Heart left ventricle (tissue), 16 donors: ENCODE results near the gene RDH14. TPM values are rescaled to one million over a fixed set of nuclear protein-coding genes. Genes with fewer than 3 reads are reported as not detected.

ENCODE experiments used
- ATAC-seq, 4 donors: fragments of 200-7000 bp; cut with Tn5 transposase; one replicate each; pipeline ENCODE4 v1.9.1; 2020 to 2022; ENCODE audit warnings: moderate library complexity in 4 of 4, mild to moderate bottlenecking in 3 of 4, moderate number of reproducible peaks in 1 of 4
- DNase-seq, 5 donors: peaks; one replicate each; pipeline ENCODE4 v3.0.0-alpha.2; 2020
- H3K27ac ChIP-seq, 12 donors: fragments of 200-600 bp; sonication (generic) in 4 of 12; one replicate each; pipeline versions ENCODE4 v1.5.0 to v1.8.0; 2016 to 2022; ENCODE audit warnings: mild to moderate bottlenecking in 2 of 12
- H3K27me3 ChIP-seq, 9 donors: fragments of 200-600 bp; sonication (generic) in 2 of 9; one replicate each; pipeline versions ENCODE4 v1.5.1 to v1.8.0; 2016 to 2022; ENCODE audit warnings: mild to moderate bottlenecking in 3 of 9
- H3K36me3 ChIP-seq, 9 donors: fragments of 200-600 bp; sonication (generic) in 2 of 9; one replicate each; pipeline versions ENCODE4 v1.5.0 to v1.8.0; 2018 to 2022; ENCODE audit warnings: mild to moderate bottlenecking in 2 of 9
- H3K4me1 ChIP-seq, 12 donors: fragments of 200-600 bp; sonication (generic) in 4 of 12; one replicate each; pipeline versions ENCODE4 v1.5.0 to v1.8.0; 2016 to 2022; ENCODE audit warnings: mild to moderate bottlenecking in 3 of 12
- H3K4me3 ChIP-seq, 12 donors: fragments of 200-600 bp; sonication (generic) in 4 of 12; one replicate each; pipeline versions ENCODE4 v1.5.0 to v1.8.0; 2017 to 2022; ENCODE audit warnings: mild to moderate bottlenecking in 9 of 12, moderate library complexity in 4 of 12
- H3K9me3 ChIP-seq, 12 donors: fragments of 200-600 bp; sonication (generic) in 4 of 12; one replicate each; pipeline versions ENCODE4 v1.5.0 to v1.8.0; 2016 to 2022; ENCODE audit warnings: mild to moderate bottlenecking in 1 of 12
- POLR2A ChIP-seq, 2 donors: fragments of 450-650 bp; IDR thresholded peaks; one replicate each; pipeline ENCODE4 v1.6.1; 2017; ENCODE audit warnings: antibody characterized with exemption in 2 of 2, mild to moderate bottlenecking in 2 of 2, moderate library complexity in 2 of 2
- WGBS, 4 donors: extraction: QIAGEN DNeasy Blood & Tissue Kit in 2 of 4; methylation state at CpG; one replicate each; pipeline versions ENCODE4 v1.1.5 to v1.1.7; 2013 to 2018; 5-methylcytosine and 5-hydroxymethylcytosine counted together
- intact Hi-C, 10 donors: fragments of 100-400 bp; cut with DNase I; formaldehyde crosslinking; loops; one replicate each; pipeline versions ENCODE4 v1.11.1 to v1.14.2; 2022
- polyA plus RNA-seq, 2 donors: library from polyadenylated mRNA; stranded (reverse); fragments of 200-250 nt; gene quantifications; one replicate each; pipeline ENCODE4 v1.2.3, GENCODE V29; 2013
- total RNA-seq, 9 donors: library from RNA; depleted of rRNA in 2 of 9; stranded (reverse); fragments of >200 nt in 2 of 9; fragmentation: NEBNext Ultra II Directional in 3 of 9; extraction: Animal tissue kit (Norgen Biotek cat#: 25700) in 3 of 9; gene quantifications; one replicate each; pipeline versions ENCODE4 v1.1.0 to v1.2.4, GENCODE V29; 2016 to 2023
- TF ChIP-seq, protein P1 (sequence below), 12 donors: fragments of 200-600 bp; sonication (generic) in 4 of 12; IDR thresholded peaks; one replicate each; pipeline versions ENCODE4 v1.5.0 to v1.8.0; 2018 to 2022; ENCODE audit warnings: antibody characterized with exemption in 12 of 12, mild to moderate bottlenecking in 5 of 12
- donor health status: ischemic (EF 13 %, LVEDD 7.1; RV severe dilation, severe dysfunction).
- donor health status: healthy with polysubstance abuse.
- donor health status: DM: no; HTN: yes; CAD: no.
- donor health status: DM: no; HTN: no; CAD: no.
- donor health status: ischemic (EF 25% LVEDD 6.9; RV normal size, moderate dysfunction).
- donor health status: ischemic (EF 25% LVEDD 5.7; RV mildly dilated, moderate dysfunction).
- donor health status: healthy.
- donor health status: DM: yes; HTN: yes; CAD: no.
- donor health status: ischemic (EF 35%, LVEDD 5.7; RV mildly dilated, moderate dysfunction).
- donor health status: nonischemic (EF 11% LVEDD 7.7; RV severe dilation, severe dysfunction).
- donor health status: DM: yes; HTN: yes; CAD: no.
- donor health status: PGD.
- donor health status: ischemic (EF 29% LVEDD 5.4; RV normal size, mild dysfunction).
- donor health status: nonischemic (EF 23%, LVEDD 6.1; RV moderate dilation, normal function).

The RDH14 gene
- total and polyA plus RNA-seq, 11 donors, result 33.9 to 70.7 (median 44.7) TPM

- DNase-seq (peak in 1 of 5 donors; percentile 56), ATAC-seq (peak in 2 of 4 donors; percentile 19 to 45)
- intact Hi-C loops, result loop anchor here in 4 of 10 donors (5.0 to 10.0 kb wide), 5 partner anchors 228 to 1353 kb away; no protein-coding TSS in a partner anchor
- 55 to 60% (median 57%) methylated on average over 4 of the region's 4 CpGs for WGBS, 4 donors
- no peaks in the 10 kb centered on the region for H3K36me3 ChIP-seq
- TF ChIP-seq, protein P1, sequence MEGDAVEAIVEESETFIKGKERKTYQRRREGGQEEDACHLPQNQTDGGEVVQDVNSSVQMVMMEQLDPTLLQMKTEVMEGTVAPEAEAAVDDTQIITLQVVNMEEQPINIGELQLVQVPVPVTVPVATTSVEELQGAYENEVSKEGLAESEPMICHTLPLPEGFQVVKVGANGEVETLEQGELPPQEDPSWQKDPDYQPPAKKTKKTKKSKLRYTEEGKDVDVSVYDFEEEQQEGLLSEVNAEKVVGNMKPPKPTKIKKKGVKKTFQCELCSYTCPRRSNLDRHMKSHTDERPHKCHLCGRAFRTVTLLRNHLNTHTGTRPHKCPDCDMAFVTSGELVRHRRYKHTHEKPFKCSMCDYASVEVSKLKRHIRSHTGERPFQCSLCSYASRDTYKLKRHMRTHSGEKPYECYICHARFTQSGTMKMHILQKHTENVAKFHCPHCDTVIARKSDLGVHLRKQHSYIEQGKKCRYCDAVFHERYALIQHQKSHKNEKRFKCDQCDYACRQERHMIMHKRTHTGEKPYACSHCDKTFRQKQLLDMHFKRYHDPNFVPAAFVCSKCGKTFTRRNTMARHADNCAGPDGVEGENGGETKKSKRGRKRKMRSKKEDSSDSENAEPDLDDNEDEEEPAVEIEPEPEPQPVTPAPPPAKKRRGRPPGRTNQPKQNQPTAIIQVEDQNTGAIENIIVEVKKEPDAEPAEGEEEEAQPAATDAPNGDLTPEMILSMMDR (IDR thresholded peaks at IDR 0.05), result no peak
- no peak for TF ChIP-seq POLR2A (IDR thresholded peaks at IDR 0.05)
- H3K4me3 ChIP-seq, result no peak overlapping the region
- no peak overlapping the region for H3K27ac ChIP-seq
- peaks cover 0 to 24% (median 5%) of the 10 kb centered on the region in 12 donors for H3K4me1 ChIP-seq
- no peaks in the 10 kb centered on the region for H3K9me3 ChIP-seq
- no peaks in the 10 kb centered on the region for H3K27me3 ChIP-seq
Observed at GRCh38 chr2:18514526-18515461, 45.7 kb downstream of the RDH14 start.

GRCh38 chr2:18510775-18511174 lies 49.7 kb downstream of the RDH14 start:
- WGBS, 4 donors, result 92 to 96% (median 95%) methylated on average over 2 of the region's 2 CpGs
- Histone ChIP-seq H3K4me3 (no peak overlapping the region), H3K9me3 (no peaks in the 10 kb centered on the region), H3K4me1 (peaks cover 0 to 7% (median 0%) of the 10 kb centered on the region in 12 donors), H3K27me3 (no peaks in the 10 kb centered on the region), H3K36me3 (no peaks in the 10 kb centered on the region), H3K27ac (no peak overlapping the region)
- ATAC-seq (no peak), DNase-seq (no peak)
- TF ChIP-seq, protein P1 (IDR thresholded peaks at IDR 0.05), result no peak
- TF ChIP-seq POLR2A (IDR thresholded peaks at IDR 0.05), result no peak
- intact Hi-C loops, result loop anchor here in 1 of 10 donors (10.0 kb wide), 1 partner anchor 854 kb away; no protein-coding TSS in a partner anchor

DNA sequence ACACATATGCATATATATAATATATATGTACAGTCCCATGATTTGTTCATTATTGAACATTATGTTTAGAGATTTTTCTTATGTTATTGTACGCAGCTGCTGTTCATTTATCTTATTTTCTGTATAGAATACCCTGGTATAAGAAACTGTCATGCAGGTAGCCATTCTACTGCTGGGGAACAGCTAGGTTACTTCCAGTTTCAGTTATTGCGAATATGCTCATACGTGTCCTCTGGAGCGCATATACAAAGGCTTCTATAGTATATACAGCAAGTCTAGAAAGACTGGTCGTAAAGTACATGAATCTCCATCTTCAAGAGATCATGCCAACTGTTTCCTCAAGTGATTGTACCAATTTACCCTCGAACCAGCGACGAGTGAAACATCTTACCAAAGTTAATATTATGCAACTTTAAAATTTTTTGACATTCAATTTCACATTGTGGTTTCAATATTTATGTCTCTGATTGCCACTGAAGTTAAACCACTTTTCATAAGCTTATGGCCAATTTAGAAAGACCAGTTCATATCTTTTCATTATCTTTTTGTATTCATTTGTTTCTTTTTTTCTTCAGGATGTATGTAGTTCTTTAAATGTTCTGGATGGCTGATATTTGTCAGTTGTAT lies 53.5 kb downstream of the RDH14 start:
- 86 to 93% (median 90%) methylated on average over 8 of the region's 8 CpGs for WGBS, 4 donors
- no peak for ATAC-seq

More for the DNA sequence above, 53.5 kb downstream of the RDH14 start:
- H3K4me3 ChIP-seq, result no peak overlapping the region
- H3K27me3 ChIP-seq, result no peaks in the 10 kb centered on the region
- no peak for DNase-seq
- H3K36me3 ChIP-seq, result no peaks in the 10 kb centered on the region
- H3K4me1 ChIP-seq, result no peaks in the 10 kb centered on the region
- TF ChIP-seq, protein P1 (IDR thresholded peaks at IDR 0.05), result no peak
- no peak for TF ChIP-seq POLR2A (IDR thresholded peaks at IDR 0.05)
- no peaks in the 10 kb centered on the region for H3K9me3 ChIP-seq
- H3K27ac ChIP-seq, result no peak overlapping the region
- intact Hi-C loops, result no loop called here
